ENCODE measurements around the gene USP24.

- no peak for TF ChIP-seq POLR2AphosphoS5 (IDR thresholded peaks at IDR 0.05; ENCODE audit: low read depth, low read length)
- TF ChIP-seq POLR2A (IDR thresholded peaks at IDR 0.05; ENCODE audit: low read depth, low read length): no peak
- TF ChIP-seq TAF1 (IDR thresholded peaks at IDR 0.05; ENCODE audit: borderline replicate concordance, low read depth, low read length): no peak
Observed at GRCh38 chr1:55206210-55206609, 9.0 kb downstream of the USP24 start.
